ENCODE measurements around the gene SULT4A1. TPM values are rescaled to one million over a fixed set of nuclear protein-coding genes. Genes with fewer than 3 reads are reported as not detected.

The SULT4A1 gene
- total and polyA plus RNA-seq, 2 donors (not counting 1 experiment from before 2014, with no cell fraction given), result not detected

DNA sequence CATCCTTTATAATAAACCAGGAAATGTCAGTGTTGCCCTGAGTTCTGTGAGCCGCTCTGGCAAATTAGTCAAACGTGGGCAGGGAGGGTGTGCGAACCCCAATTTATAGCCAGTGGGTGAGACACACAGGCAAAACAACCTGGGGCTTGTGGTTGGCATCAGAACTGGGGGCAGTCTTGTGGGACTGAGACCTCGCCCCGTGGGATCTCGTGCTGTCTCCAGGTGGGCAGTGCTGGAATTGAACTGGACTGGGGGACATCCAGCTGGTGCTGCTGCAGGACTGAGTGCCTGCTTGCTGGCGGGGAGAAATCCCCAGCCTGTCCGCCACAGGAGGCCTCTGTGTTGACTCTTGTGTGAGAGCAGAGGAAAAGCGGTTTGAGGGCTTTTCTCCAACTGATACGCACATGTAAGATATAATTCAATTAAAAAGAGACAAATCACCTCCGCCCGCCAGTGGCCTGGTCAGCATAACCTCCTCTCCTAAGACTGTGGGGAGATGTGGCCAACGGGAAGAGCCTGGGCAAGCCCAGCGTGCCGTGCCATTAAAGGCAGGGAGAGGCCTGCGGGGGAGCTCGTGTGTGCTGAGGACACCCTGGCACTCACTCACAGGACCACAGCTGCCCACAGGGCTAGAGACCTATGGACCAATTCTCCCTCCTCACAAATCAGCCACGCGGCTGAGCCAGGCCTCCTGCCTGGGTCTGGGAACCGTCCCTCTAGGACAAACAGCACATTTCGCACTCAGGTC, 18.4 kb downstream of the SULT4A1 start:
- Histone ChIP-seq H3K36me3 (replicated peaks in 1 of 2; ENCODE audit: control extremely low read depth in 1 of 2, control insufficient read depth in 1 of 2, extremely low read depth in 1 of 2, insufficient read depth in 2 of 2, low read length in 1 of 2) (no peaks in the 10 kb centered on the region), H3K27me3 (replicated peaks in 1 of 4; ENCODE audit: control extremely low read depth in 1 of 4, control insufficient read depth in 3 of 4, insufficient read depth in 4 of 4, low read length in 3 of 4) (no peaks in the 10 kb centered on the region), H3K4me1 (ENCODE audit: control insufficient read depth in 2 of 2, insufficient read depth in 2 of 2, low read length in 2 of 2) (no peaks in the 10 kb centered on the region), H3K9ac (ENCODE audit: low read length) (no peak overlapping the region), H4K20me1 (ENCODE audit: control insufficient read depth, insufficient read depth, low read length, poor library complexity, severe bottlenecking) (no peaks in the 10 kb centered on the region), H2AFZ (ENCODE audit: insufficient read depth, low read depth, low read length, poor library complexity, severe bottlenecking) (no peak overlapping the region), H3K4me3 (ENCODE audit: control extremely low read depth in 1 of 5, extremely low read depth in 1 of 5, insufficient read depth in 1 of 5, low read depth in 2 of 5, low read length in 4 of 5) (no peak overlapping the region), H3K4me2 (replicated peaks; ENCODE audit: low read depth, low read length, poor library complexity, severe bottlenecking) (no peak overlapping the region), H3K27ac (ENCODE audit: low read length in 2 of 2) (no peak overlapping the region), H3K79me2 (ENCODE audit: control insufficient read depth, insufficient read depth, low read length) (no peaks in the 10 kb centered on the region), H3K9me3 (ENCODE audit: control extremely low read depth in 1 of 3, control insufficient read depth in 2 of 3, insufficient read depth in 1 of 3, low read length in 2 of 3) (no peaks in the 10 kb centered on the region)
- ChIA-PET POLR2A (no interaction called here), CTCF (no interaction called here)
- no peak for TF ChIP-seq EZH2 (IDR thresholded peaks at IDR 0.05; ENCODE audit: borderline replicate concordance, insufficient read depth, low read depth, low read length, poor library complexity, severe bottlenecking)
- TF ChIP-seq, protein P1, sequence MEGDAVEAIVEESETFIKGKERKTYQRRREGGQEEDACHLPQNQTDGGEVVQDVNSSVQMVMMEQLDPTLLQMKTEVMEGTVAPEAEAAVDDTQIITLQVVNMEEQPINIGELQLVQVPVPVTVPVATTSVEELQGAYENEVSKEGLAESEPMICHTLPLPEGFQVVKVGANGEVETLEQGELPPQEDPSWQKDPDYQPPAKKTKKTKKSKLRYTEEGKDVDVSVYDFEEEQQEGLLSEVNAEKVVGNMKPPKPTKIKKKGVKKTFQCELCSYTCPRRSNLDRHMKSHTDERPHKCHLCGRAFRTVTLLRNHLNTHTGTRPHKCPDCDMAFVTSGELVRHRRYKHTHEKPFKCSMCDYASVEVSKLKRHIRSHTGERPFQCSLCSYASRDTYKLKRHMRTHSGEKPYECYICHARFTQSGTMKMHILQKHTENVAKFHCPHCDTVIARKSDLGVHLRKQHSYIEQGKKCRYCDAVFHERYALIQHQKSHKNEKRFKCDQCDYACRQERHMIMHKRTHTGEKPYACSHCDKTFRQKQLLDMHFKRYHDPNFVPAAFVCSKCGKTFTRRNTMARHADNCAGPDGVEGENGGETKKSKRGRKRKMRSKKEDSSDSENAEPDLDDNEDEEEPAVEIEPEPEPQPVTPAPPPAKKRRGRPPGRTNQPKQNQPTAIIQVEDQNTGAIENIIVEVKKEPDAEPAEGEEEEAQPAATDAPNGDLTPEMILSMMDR (IDR thresholded peaks at IDR 0.05), result no peak
- 92% methylated on average over 18 of the region's 21 CpGs for WGBS (ENCODE audit: insufficient coverage)
- Mint-ChIP-seq H3K27me3 (peaks cover 4% of the 10 kb centered on the region), H3K4me3 (no peak overlapping the region), H3K4me1 (no peaks in the 10 kb centered on the region), H3K27ac (no peak overlapping the region), H3K9me3 (ENCODE audit: insufficient read depth) (no peaks in the 10 kb centered on the region)
- DNase-seq, result no peak
- ATAC-seq (ENCODE audit: low read depth), result no peak
- intact Hi-C loops (cut with micrococcal nuclease), result no loop called here

- no peak overlapping the region for H3K27ac ChIP-seq (ENCODE audit: low read length in 2 of 2)
- no peak overlapping the region for H2AFZ ChIP-seq (ENCODE audit: insufficient read depth, low read depth, low read length, poor library complexity, severe bottlenecking)
- ATAC-seq (ENCODE audit: low read depth), result no peak
- TF ChIP-seq, protein P1 (IDR thresholded peaks at IDR 0.05), result no peak
- TF ChIP-seq EZH2 (IDR thresholded peaks at IDR 0.05; ENCODE audit: borderline replicate concordance, insufficient read depth, low read depth, low read length, poor library complexity, severe bottlenecking), result no peak
- no peak overlapping the region for H3K4me3 ChIP-seq (ENCODE audit: control extremely low read depth in 1 of 5, extremely low read depth in 1 of 5, insufficient read depth in 1 of 5, low read depth in 2 of 5, low read length in 4 of 5)
- no peaks in the 10 kb centered on the region for H3K4me1 Mint-ChIP-seq
- no peaks in the 10 kb centered on the region for H4K20me1 ChIP-seq (ENCODE audit: control insufficient read depth, insufficient read depth, low read length, poor library complexity, severe bottlenecking)
- H3K36me3 ChIP-seq (replicated peaks in 1 of 2; ENCODE audit: control extremely low read depth in 1 of 2, control insufficient read depth in 1 of 2, extremely low read depth in 1 of 2, insufficient read depth in 2 of 2, low read length in 1 of 2), result no peaks in the 10 kb centered on the region
- H3K9me3 ChIP-seq (ENCODE audit: control extremely low read depth in 1 of 3, control insufficient read depth in 2 of 3, insufficient read depth in 1 of 3, low read length in 2 of 3), result no peaks in the 10 kb centered on the region
- H3K9ac ChIP-seq (ENCODE audit: low read length), result no peak overlapping the region
- H3K4me1 ChIP-seq (ENCODE audit: control insufficient read depth in 2 of 2, insufficient read depth in 2 of 2, low read length in 2 of 2), result no peaks in the 10 kb centered on the region
- no peaks in the 10 kb centered on the region for H3K79me2 ChIP-seq (ENCODE audit: control insufficient read depth, insufficient read depth, low read length)
- 88% methylated on average over 18 of the region's 21 CpGs for WGBS (ENCODE audit: insufficient coverage)
- peaks cover 4% of the 10 kb centered on the region for H3K27me3 Mint-ChIP-seq
- H3K4me2 ChIP-seq (replicated peaks; ENCODE audit: low read depth, low read length, poor library complexity, severe bottlenecking), result no peak overlapping the region
- no peak overlapping the region for H3K27ac Mint-ChIP-seq
- intact Hi-C loops (cut with micrococcal nuclease), result no loop called here
- no peak overlapping the region for H3K4me3 Mint-ChIP-seq
- ChIA-PET CTCF (no interaction called here), POLR2A (no interaction called here)
- H3K27me3 ChIP-seq (replicated peaks in 1 of 4; ENCODE audit: control extremely low read depth in 1 of 4, control insufficient read depth in 3 of 4, insufficient read depth in 4 of 4, low read length in 3 of 4), result no peaks in the 10 kb centered on the region
- DNase-seq, result no peak
- H3K9me3 Mint-ChIP-seq (ENCODE audit: insufficient read depth), result no peaks in the 10 kb centered on the region
Measured at GRCh38 chr22:43841742-43842141, 20.6 kb downstream of the SULT4A1 start.

Data from B cell (primary cell).